Measurements from ENCODE around the gene PPP6R2.
"Not testable (repeated sequence)": the region's sequence is repeated elsewhere in the genome, so short reads cannot be mapped to it uniquely, and the experiment has no call there.

Gene PPP6R2

GRCh38 chr22:50318698-50319411, 24.3 kb upstream of the PPP6R2 start:
- DNase-seq, result no peak

GRCh38 chr22:50319503-50319951, 23.6 kb upstream of the PPP6R2 start:
- DNase-seq, result no peak

GRCh38 chr22:50320116-50320515, 23.0 kb upstream of the PPP6R2 start:
- DNase-seq, result no peak

GRCh38 chr22:50320671-50321325, 22.3 kb upstream of the PPP6R2 start:
- DNase-seq, result no peak

- not testable (repeated sequence) for DNase-seq
Measured at GRCh38 chr22:50322382-50323104, 20.6 kb upstream of the PPP6R2 start.

- no peak for DNase-seq
Measured at GRCh38 chr22:50323900-50324299, 19.2 kb upstream of the PPP6R2 start.

GRCh38 chr22:50325444-50326224, 17.5 kb upstream of the PPP6R2 start:
- DNase-seq, result no peak

GRCh38 chr22:50326225-50326955, 16.7 kb upstream of the PPP6R2 start:
- DNase-seq, result no peak

GRCh38 chr22:50326956-50327710, 16.0 kb upstream of the PPP6R2 start, which contains the start of gene DENND6B:
TSS of gene DENND6B (minus strand) at chr22:50327012. CDS start at chr22:50326988, 24 bp downstream.
- peak; percentile 71 for DNase-seq

GRCh38 chr22:50327711-50328019, 15.5 kb upstream of the PPP6R2 start:
- DNase-seq, result no peak

- no peak for DNase-seq
Measured at GRCh38 chr22:50329236-50329635, 13.9 kb upstream of the PPP6R2 start.

- DNase-seq, result not testable (repeated sequence)
Measured at GRCh38 chr22:50334433-50334832, 8.7 kb upstream of the PPP6R2 start.

- no peak for DNase-seq
Measured at GRCh38 chr22:50337262-50338041, 5.7 kb upstream of the PPP6R2 start.

GRCh38 chr22:50338042-50338573, 5.0 kb upstream of the PPP6R2 start:
- DNase-seq, result no peak

GRCh38 chr22:50338860-50339462, 4.2 kb upstream of the PPP6R2 start:
- no peak for DNase-seq

- DNase-seq, result no peak
Measured at GRCh38 chr22:50339945-50340879, 2.9 kb upstream of the PPP6R2 start.

- DNase-seq, result peak; percentile 83
Measured at GRCh38 chr22:50341977-50342650, 1.0 kb upstream of the PPP6R2 start.

- no peak for DNase-seq
Measured at GRCh38 chr22:50343541-50343935, 411 bp downstream of the PPP6R2 start.

Data from fibroblast of upper back skin (primary cell).